ENCODE data around the gene GGA3.

Gene GGA3

GRCh38 chr17:75261336-75262111 is at the start of gene GGA3, which contains the start of gene MRPS7:
GGA3 (minus strand) TSS chr17:75261606; CDS start chr17:75261587, 19 bp downstream.
MRPS7 (plus strand) TSS chr17:75261879; CDS start chr17:75261901, 22 bp downstream.
- no peak for TF ChIP-seq GATA2 (IDR thresholded peaks at IDR 0.05; ENCODE audit: low read depth, low read length)

- TF ChIP-seq GATA3 (IDR thresholded peaks at IDR 0.05; ENCODE audit: low read depth, low read length) (no peak), GATA2 (IDR thresholded peaks at IDR 0.05; ENCODE audit: low read depth, low read length) (no peak)
These were observed 47.6 kb upstream of the GGA3 start for GRCh38 chr17:75308732-75309629.

DNA sequence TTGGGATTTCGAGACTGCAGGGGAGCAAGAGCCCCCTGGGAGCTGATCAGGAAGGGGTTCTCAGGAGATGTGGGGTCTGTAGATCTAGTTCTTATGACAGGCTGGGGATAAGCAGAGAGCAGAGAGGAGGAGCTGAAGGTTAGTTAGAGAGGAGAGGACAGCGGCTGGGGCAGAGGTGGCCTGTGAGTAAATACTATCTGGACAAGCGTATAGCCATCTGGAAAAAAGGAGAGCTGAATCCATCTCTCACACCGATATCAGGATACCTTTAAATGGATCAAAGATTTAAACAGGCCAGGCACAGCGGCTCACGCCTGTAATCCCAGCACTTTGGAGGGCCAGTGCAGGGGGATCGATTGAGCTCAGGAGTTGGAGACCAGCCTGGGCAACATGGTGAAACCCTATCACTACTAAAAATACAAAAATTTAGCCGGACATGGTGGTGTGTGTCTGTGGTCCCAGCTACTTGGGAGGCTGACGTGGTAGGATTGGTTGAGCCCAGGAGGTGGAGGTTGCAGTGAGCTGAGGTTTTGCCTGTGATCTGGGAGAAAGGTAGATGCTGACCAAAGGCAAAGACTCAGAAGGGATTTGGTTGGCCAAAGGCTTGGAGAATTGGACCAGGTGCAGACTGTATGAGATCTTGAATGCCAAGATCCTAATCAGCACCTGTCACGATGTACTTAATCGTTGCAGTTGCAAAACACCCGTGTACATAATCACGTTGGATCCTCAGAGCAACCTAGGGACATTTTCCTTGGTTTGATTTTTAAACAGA is 46.7 kb upstream of the GGA3 start:
- TF ChIP-seq GATA2 (IDR thresholded peaks at IDR 0.05; ENCODE audit: low read depth, low read length) (no peak), GATA3 (IDR thresholded peaks at IDR 0.05; ENCODE audit: low read depth, low read length) (no peak)

DNA sequence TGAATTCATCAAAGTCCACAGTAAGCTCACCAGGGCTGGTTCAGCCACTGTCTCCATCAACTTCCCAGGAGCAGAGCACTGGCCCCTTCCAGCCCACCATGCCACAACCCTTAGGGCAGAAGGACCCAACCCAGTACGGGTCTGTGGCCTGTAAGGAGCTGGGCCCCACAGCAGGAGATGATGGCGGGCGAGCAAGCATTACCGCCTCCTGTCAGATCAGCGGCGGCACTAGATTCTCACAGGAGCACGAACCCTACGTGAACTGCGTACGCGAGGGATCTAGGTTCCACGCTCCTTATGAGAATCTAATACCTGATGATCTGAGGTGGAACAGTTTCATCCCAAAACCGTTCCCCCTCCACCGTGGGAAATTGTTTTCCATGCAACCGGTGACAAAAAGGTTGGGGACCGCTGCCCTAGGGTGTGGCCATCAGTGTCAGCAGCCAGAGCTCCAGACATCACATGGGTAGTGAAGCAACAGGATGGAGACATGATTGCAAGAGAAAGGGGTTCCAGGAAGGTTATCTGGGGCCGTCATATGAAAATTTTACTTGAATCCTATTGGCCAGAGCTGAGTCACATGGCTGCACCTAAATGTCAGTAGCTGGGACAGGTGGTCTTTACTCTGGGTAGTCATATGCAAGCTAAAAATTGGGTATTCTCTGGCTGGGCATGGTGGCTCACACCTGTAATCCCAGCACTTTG is 40.2 kb upstream of the GGA3 start:
- TF ChIP-seq GATA3 (IDR thresholded peaks at IDR 0.05; ENCODE audit: low read depth, low read length) (no peak), GATA2 (IDR thresholded peaks at IDR 0.05; ENCODE audit: low read depth, low read length) (no peak)

GRCh38 chr17:75301049-75301448 is 39.6 kb upstream of the GGA3 start:
- TF ChIP-seq GATA3 (IDR thresholded peaks at IDR 0.05; ENCODE audit: low read depth, low read length) (no peak), GATA2 (IDR thresholded peaks at IDR 0.05; ENCODE audit: low read depth, low read length) (no peak)

DNA sequence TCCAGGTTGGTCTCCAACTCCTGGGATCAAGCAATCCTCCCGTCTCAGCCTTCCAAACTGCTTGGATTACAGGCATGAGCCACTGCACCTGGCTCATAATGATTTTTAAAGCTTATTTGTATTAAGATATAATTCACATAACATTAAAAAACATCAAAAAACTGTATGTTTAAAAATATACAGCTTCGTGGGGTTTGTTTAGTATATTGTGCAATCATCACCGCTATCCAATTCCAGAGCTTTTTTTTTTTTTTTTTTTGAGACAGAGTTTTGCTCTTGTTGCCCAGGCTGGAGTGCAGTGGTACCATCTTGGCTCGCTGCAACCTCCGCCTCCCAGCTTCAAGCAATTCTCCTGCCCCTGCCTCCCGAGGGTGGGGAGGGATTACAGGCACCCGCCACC is 38.9 kb upstream of the GGA3 start:
- TF ChIP-seq GATA2 (IDR thresholded peaks at IDR 0.05; ENCODE audit: low read depth, low read length): no peak
- no peak for TF ChIP-seq GATA3 (IDR thresholded peaks at IDR 0.05; ENCODE audit: low read depth, low read length)

DNA sequence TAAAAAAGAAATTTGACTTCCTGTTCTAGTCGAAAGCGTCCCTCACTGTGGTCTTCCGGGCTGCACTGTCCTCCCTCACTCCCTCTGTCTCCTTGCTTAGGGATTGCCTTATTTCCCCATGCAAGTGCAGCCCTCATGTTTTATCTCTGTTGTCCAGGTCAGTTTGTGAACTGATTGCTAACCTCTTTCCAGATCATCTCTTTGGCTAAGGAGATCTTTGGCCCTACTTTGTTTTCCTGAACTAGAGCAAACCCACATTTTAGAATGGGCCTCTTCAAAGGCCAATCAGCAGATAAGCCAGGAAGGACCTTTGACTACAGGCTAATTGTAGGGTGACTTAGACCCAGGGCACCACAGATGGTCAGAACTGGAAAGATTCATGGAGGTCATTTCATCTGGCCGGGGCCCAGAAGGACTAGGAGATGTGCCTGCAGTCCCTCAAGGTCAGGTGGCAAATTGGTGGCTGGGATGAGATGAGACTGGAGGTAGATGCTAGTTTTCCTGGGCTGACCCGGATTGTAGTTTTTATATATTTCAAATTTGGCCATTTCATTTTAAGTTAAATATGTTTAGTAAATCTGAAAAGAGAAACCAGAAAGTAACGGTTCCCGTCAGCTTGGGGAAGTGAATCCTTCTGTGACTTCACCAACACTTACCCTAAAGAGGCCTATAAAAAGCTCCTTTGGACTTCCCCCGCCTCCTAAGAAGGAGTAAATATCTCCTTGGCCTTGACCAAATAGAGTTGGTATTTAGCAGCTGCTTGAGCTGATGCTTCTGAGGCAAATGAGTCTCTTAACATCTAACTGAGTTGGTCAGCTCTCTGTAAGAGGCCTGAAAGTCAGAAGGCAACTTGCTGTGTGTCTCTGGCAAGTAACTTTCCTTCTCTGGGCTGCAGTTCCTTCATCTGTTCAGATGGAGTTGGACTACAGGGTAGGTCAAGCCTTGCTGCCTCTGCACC is 34.1 kb upstream of the GGA3 start:
- TF ChIP-seq GATA3 (IDR thresholded peaks at IDR 0.05; ENCODE audit: low read depth, low read length) (no peak), GATA2 (IDR thresholded peaks at IDR 0.05; ENCODE audit: low read depth, low read length) (no peak)

- TF ChIP-seq GATA2 (IDR thresholded peaks at IDR 0.05; ENCODE audit: low read depth, low read length) (no peak), GATA3 (IDR thresholded peaks at IDR 0.05; ENCODE audit: low read depth, low read length) (no peak)
These were observed 28.5 kb upstream of the GGA3 start for GRCh38 chr17:75289832-75290337.

DNA sequence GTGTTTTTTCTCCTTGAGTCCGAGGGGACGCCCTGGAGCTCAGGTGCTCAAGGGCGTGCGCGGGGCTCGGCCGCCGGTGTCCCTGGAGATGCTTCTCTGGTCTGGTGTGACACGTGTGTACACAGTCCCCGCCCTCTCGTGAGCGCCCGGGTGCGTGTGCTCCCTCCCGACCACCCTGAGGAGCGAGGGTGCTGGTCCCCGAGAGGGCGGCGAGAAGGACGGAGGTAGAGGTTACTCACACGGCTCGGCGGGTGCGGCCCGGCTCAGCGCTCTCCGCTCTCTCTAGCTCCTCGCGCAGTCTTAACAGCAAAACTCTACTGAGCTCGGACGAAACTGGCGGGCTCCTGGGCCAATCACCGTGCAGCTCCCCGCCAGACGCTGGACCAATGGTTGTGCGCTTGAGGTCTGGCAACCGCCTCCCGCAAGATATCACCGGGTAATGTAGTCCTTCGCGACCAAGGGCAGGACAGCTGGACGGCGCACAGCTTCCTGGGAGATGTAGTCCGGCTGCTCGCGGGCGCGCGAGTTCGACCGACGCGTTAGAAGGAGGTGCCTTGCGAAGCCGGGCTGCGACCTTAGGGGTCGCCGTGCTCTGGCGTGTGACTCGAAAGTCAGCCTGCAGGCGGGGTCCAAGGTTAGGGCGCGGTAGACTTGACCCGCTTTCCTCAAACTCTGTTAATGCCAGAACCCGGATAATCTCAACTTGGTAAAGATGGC is 27.9 kb upstream of the GGA3 start, which contains the start of gene SLC25A19:
Gene SLC25A19, minus strand, starts transcription at position 319 of the 717 bp plus-strand sequence. CDS start 2,669 bp downstream, outside the sequence.
- TF ChIP-seq GATA2 (IDR thresholded peaks at IDR 0.05; ENCODE audit: low read depth, low read length): no peak
- no peak for TF ChIP-seq GATA3 (IDR thresholded peaks at IDR 0.05; ENCODE audit: low read depth, low read length)

GRCh38 chr17:75288770-75289114 is 27.3 kb upstream of the GGA3 start:
- TF ChIP-seq GATA2 (IDR thresholded peaks at IDR 0.05; ENCODE audit: low read depth, low read length) (no peak), GATA3 (IDR thresholded peaks at IDR 0.05; ENCODE audit: low read depth, low read length) (no peak)

GRCh38 chr17:75288359-75288758 is 27.0 kb upstream of the GGA3 start:
- TF ChIP-seq GATA2 (IDR thresholded peaks at IDR 0.05; ENCODE audit: low read depth, low read length) (no peak), GATA3 (IDR thresholded peaks at IDR 0.05; ENCODE audit: low read depth, low read length) (no peak)

DNA sequence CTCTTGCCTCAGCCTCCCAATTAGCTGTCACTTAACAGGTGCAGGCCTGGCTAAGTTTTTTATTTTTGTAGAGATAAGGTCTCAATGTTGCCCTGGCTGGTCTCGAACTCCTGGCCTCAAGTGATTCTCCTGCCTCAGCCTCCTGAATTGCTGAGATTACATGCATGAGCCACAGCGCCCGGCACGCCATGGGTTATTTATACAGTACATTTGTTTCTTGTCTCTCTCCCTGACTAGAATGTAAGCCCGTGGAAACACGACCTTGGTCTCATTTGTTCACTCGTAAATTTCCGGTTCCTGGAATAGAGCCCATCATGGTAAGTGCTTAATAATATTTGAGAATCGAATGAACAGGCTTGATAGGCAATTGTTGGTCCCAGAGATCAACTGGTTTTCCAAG is 25.8 kb upstream of the GGA3 start:
- TF ChIP-seq GATA3 (IDR thresholded peaks at IDR 0.05; ENCODE audit: low read depth, low read length) (no peak), GATA2 (IDR thresholded peaks at IDR 0.05; ENCODE audit: low read depth, low read length) (no peak)
